Effector CD8-positive, alpha-beta T cell (primary cell): ENCODE results near the gene COX19.
"Not testable (repeated sequence)": the region's sequence is repeated elsewhere in the genome, so short reads cannot be mapped to it uniquely, and the experiment has no call there.

Experiments
- DNase-seq: peaks from one replicate; lab custom pipeline; 2025; lab: John Stamatoyannopoulos, UW

COX19 gene

DNA sequence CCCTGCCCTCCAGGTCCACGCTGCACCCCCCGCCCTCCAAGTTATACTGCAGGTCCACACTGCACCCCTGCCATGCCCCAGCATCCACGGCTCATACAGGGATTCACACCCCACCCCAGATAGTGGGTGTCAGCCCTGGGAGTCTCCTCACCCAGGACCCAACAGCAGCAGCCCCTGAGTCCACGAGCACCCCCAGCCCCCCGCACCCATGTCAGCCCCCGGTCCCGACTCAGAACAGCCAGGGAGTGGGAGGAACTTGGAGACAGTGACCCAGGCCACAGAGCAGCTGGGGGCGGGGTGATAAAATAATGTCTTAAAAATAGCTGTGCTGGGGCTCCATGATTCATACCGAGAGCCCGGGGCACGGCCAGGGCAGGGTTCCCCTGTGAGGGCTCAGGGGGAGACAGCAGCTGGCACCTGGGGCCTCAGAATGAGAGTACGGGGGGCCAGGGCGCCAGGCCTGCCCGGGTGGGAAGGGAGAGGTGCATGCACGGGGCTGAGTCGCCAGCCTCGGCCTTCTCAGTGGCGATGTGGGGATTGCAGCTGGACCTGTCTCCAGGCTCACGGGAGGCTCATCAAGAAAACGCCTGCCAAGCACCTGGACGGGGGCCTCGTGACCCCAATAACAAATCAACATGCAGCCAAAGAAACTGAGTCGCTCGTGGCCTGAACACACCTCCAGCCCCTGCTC lies 50.7 kb downstream of the COX19 start:
- no peak for DNase-seq

DNA sequence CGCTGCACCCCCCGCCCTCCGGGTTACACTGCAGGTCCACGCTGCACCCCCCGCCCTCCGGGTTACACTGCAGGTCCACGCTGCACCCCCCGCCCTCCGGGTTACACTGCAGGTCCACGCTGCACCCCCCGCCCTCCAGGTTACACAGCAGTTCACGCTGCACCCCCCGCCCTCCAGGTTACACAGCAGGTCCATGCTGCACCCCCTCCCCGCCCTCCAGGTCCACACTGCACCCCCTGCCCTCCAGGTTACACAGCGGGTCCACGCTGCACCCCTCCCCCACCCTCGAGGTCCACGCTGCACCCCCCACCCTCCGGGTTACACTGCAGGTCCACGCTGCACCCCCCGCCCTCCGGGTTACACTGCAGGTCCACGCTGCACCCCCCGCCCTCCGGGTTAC lies 51.3 kb downstream of the COX19 start:
- DNase-seq = not testable (repeated sequence)

DNA sequence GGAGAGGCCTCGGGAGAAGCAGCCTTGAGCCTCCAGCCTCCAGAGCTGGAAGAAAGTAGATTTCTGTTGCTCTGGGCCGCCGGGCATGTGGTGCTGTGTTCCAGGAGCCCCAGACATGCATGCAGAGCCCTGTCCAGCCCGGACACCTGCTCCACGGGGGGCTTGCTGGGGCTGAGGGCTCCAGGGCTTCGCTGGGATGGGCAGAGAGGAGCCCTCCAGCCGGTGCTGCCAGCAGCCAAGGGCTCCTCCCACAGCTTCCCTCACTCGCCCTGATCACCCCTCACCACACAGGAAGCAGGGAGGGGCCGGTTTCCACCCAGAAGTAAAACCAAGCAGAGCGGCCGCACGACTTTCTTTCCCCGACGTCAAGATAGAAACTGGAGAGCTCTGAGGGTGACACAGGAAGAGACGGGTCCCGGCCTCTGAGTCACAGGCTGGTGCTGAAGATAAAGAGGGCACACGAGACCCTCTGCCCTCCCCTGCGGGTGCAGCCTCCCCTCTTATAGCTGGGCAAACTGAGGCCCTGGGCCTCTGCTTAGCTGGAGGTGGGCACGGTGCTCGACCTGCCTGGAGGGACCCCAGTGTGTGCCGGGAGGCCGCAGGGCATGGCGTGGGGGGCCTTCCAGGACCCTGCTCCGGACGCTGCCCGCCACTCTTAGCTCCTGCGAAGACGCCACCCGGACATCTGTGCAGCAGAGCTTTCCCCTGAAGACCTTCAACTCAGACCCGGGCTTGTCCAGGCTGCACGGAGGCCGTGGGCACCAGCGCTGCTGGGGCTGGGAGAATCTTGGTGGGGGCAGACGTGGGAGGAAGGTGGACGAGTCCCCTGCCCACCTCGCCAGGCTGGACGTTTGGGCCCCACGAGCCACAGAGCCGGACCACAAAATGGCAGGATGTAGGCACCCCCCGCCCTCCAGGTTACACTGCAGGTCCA lies 52.0 kb downstream of the COX19 start:
- DNase-seq = peak; percentile 73

DNA sequence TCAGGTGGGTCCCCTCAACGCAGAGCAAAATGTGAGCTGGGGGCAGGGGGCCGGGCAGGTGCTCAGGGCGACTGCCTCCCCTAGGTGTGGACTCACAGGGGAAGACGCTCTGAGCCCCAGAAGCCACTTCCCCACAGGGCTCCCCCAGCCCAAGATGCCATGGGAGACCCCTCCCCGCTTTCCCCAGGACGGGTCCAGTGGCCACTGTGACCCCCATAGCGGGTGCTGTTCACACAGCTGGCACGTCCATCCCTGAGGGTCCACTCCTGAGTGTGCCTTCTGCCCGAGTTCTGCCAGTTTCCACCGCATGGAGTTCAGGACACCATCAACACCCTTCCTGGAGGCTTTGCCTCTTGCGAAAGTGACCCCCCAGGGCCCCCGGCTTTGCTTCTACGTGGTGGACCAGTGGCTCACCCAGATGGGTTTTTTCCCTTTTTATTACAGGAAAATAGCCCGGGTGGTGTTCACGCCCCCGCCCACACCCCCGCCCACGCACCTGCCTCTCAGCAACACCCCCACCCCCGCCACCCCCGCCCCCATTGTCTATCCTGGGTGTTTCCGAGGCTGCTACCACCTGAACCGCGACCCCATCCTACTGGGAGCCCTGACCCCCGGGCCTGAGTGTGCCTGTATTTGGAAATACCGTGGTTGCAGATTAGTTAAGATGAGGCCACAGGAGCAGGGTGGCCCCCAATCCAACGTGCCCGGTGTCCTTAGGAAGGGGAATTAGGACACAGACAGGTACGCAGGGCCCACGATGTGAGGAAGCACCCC lies 52.8 kb downstream of the COX19 start:
- no peak for DNase-seq

DNA sequence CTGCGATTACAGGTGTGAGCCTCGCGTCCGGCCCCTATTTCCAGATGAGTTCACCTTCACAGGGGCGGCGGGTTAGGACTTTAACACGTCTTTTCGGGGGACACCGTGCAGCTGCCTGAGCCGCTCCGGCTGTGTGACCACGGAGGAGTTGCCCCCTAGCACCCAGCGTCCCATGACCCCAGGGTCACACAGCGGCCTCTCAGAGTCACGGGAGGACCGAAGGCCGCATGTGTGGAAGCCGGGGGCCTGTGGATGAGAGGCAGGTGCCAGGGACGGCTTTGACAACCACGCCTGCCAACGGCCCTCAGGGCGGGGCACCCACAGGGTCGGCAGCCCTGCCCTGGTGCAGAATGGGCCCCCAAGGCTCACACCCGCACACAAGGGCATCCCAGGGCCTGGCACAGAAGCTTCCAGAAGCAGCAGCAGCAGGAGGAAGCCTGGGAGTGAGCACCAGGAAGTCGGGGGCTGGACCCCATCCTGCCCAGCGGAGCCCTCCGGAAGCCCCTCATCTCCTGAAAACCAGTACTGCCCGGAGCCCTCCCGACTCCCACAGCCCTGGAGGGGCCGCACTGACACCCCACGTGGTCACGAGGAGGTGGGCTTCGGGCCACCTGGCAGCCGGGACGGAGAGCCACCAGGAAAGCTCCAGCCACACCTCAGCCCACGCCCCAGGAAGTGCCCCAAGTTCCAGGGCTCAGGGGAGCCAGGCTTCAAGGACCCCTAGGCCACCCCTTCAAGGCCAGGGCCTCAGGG lies 53.6 kb downstream of the COX19 start:
- no peak for DNase-seq

DNA sequence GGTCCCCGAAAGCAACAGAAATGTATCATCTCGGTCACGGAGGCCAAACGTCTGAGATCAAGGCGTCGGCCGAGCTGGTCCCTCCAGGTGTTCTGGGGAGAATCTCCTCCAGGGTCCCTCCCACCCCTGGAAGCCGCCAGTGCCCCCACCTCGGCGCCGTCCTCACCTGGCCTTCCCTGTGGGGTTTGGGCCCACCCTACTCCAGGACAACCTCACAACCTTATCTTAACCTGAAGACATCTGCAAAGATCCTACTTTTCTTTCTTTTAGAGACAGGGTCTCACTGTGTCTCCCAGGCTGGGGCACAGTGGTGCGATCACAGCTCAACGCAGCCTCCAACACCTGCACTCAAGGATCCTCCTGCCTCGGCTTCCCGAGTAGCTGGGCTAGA lies 54.3 kb downstream of the COX19 start:
- DNase-seq = no peak

DNA sequence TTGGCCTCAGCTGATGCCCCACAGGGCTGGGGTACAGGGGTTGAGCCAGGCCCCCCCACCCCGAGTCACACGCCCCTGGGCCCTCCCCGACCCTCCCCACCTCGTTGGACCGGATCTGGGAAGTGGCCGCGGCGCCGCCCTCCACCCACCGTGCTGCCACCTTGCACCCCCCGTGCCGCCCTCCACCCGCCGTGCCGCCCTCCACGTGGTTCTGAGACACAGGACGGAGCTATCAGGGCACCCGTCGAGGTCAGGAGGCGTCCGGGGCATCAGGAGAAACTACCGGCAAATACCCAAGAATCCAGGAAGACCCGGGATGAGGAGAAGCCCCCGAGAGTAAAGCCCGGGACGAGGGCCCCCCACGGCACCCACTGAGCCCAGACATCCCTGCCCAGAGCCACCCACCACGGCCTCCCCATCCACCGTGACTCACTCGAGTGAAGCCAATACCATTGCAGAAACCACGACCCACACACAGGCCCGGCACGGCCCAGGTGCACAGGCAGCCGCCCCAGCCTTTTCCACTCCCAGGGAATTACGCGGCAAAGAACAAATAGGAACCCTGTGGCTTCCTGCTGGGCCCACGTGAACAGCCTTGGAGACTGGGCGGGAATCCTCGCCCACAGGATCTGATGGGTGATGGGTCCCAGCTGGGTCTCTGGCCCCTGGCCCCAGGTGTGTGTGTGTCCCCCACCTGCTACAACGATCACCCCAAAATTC lies 54.8 kb downstream of the COX19 start:
- no peak for DNase-seq

DNA sequence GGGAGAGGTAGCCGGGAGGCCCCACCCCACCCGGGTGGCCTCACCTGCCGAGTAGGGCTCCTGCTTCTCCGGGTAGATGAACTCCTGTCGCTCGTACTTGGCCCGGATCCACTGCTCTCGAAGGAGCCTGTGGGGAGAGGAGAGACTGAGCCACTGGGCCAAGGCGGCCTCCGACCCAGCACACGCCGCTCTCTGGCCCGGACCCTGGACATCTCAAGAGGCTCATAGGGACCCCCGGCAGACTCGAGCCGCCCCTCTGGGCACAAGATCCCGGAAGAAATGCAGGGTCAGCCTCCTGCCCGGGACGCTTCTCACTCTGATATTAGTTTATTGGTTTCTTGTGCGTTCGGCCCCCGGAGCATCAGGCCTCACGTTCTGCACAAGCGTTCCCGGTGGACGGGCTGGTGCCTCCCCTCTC lies 55.4 kb downstream of the COX19 start:
- no peak for DNase-seq

DNA sequence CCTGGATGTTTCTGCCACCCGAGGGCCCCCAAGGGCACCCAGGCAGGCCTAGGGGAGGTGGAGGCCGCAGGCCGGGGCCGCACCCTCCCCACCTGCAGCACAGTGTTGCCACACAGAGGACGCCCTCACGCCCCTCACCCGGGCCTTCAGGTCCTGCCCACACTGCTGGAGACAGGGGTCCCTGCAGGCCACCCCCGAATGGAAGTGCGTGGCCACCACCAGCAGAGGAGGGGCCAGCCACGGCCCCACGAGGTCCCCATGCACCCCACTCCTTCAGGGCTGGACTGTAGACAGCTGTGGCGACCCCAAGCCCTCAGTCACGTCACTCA lies 56.3 kb downstream of the COX19 start:
- no peak for DNase-seq

DNA sequence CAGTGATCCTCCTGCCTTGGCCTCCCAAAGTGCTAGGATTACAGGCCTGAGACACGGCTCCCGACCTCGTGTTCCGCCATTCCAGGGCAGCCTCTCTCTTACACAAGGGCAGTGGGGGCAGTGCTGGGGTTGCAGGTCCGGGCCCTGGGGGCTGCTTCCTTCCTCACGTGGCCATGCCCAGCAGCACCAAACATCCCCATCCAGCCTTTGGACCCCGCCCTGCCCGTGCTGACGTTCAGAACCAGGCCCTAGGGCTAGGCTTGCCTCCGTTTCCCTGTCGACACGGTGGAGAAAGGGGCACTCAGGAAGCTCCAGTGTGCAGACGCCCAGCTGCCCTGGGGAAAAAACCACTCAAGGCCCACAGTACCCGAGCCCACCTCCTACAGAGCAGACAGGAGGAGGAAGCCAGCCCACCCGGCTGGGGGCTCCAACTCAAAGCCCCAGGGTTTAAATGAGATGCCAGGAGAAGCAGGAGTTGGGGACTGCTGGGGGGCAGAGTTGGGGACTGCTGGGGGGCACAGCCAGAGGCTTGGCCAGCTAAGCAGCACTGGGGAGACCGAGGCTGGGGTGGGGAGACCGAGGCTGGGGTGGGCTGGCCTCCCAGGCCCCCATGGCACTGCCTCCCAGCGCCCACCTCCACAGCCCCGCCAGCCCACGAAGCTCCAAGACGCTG lies 56.8 kb downstream of the COX19 start:
- DNase-seq = no peak

DNA sequence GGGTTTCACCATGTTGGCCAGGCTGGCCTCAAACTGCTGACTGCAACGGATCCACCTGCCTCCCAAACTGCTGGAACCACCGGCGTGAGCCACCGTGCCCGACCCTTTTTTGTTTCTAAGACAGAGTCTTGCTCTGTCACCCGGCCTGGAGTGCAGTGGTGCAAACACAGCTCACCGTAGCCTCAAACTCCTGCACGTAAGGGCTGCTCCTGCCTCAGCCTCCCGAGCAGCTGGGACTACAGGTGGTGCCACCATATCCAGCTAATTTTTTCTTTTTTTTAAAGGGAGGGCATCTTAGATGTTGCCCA lies 57.3 kb downstream of the COX19 start:
- no peak for DNase-seq

DNA sequence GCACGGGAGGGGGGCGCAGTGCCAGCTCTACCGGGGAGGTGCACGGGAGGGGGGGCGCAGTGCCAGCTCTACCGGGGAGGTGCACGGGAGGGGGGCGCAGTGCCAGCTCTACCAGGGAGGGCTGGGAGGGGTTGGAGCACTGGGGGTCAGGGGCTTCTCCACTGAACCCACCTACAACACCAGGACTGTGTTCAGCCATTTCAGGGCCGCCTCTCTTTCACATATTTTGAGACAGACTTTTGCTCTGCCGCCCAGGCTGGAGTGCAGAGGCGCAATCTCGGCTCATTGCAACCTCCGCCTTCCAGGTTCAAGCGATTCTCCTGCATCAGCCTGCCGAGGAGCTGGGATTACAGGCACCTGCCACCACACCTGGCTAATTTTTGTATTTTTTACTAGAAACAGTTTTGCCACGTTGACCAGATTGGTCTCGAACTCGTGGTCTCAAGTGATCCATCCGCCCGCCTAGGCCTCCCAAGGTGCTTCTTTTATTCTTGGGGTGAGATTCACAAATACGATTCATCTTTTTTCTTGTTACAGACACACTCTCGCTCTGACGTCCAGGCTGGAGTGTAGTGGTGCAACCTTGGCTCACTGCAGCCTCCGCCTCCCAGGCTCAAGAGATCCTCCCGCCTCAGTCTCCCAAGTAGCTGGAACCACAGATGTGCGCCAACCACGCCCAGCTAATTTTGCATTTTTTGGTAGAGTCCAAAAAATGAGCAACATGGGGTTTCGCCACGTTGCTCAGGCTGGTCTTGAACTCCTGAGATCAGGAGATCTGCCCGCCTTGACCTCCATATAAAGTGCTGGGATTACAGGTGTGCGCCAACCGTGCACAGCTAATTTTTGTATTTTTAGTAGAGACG lies 57.9 kb downstream of the COX19 start:
- DNase-seq = no peak

DNA sequence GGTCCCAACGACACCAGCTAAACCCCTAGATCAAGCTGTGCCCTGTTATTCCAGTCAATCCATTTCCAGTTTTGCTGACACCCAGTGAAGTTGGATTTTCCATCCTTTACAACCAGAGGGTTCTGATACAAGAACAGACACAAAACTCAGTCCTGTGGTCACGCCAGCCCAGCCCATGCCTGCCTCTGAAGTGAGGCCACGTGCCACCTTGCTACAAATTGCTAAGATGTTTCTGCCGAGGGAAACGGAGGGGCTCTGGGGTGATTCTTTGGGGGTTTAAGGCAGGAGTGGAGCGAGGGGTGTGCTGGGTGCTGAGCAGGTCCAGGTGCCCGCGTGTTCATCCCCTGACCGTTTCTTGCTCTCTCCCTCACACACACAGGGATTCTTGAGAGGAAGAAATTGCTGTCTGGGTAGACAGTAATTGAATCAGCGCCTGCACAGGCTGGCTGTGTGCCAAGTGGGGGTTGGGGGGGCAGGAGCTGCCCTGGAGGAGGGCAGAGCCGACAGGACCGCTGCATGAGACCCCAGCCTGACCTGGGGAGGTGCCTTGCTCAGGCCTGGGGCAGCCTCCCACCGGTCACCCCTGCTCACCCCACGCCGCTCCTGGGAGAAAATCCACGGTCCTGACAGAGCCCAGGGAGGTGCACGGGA lies 58.9 kb downstream of the COX19 start:
- DNase-seq = no peak
